ENCODE measurements around the gene CILP2. TPM values are rescaled to one million over a fixed set of nuclear protein-coding genes. Genes with fewer than 3 reads are reported as not detected.

CILP2 gene
- total and polyA plus RNA-seq, 9 of the 15 experiments (the other 6 are each of a cell fraction or from before 2014, with no cell fraction given) = 0.04 to 0.35 (median 0.05) TPM; not detected in 2

DNA sequence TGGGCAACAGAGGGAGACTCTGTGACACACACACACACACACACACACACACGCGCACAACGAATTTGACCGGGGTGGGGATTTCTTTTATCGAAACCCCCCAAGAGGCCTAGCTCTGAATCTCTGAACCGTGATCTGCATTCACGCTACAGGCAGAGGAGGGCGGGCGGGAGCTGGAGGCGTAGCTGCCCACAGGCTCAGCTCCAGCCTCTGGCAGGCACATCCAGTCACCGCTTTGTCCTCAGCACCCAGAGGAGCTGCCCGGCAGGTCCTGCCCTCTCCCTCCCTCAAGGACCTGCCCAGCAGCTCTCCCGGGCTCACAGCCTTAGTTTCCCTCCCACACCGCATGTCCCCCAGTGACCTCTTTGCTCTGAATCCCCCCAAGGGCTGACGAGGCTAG lies 20.0 kb downstream of the CILP2 start:
- Histone ChIP-seq H3K79me2 (ENCODE audit: control insufficient read depth, insufficient read depth, low read length) (no peaks in the 10 kb centered on the region), H3K4me2 (ENCODE audit: insufficient read depth, low read length) (no peak overlapping the region), H3K9ac (ENCODE audit: insufficient read depth in 1 of 2, low read depth in 2 of 2, low read length in 2 of 2) (peak overlapping the region in 1 of 2 experiments; percentile 45; a peak in 1 of 4 replicates), H4K20me1 (replicated peaks; ENCODE audit: control insufficient read depth, insufficient read depth, low read length) (peaks cover 7% of the 10 kb centered on the region; the same call in 1 of the 2 replicates), H3K4me3 (no peak overlapping the region), H3K4me1 (replicated peaks in 1 of 2; ENCODE audit: control insufficient read depth in 2 of 2, insufficient read depth in 2 of 2, low read length in 2 of 2) (peaks cover 0 to 19% of the 10 kb centered on the region in 2 experiments; a peak in 2 of 5 replicates), H3K9me1 (ENCODE audit: control insufficient read depth, insufficient read depth, low read length) (no peaks in the 10 kb centered on the region), H3K27ac (ENCODE audit: extremely low read depth, low read depth, low read length) (no peak overlapping the region), H3K9me3 (replicated peaks; ENCODE audit: control insufficient read depth, insufficient read depth, low read depth, low read length) (no peaks in the 10 kb centered on the region), H2AFZ (ENCODE audit: low read depth, low read length) (no peak overlapping the region), H3K36me3 (ENCODE audit: control insufficient read depth, insufficient read depth, low read length) (no peaks in the 10 kb centered on the region), H3K27me3 (ENCODE audit: control insufficient read depth in 2 of 2, insufficient read depth in 2 of 2, low read length in 2 of 2) (peaks cover 0 to 21% of the 10 kb centered on the region in 2 experiments; a peak in 3 of 5 replicates)
- ChIA-PET CTCF (ENCODE audit: low intra/inter-chr PET ratio) (no interaction called here), POLR2A (interaction anchor here (0.9 to 1.1 kb wide), 2 partner anchors 9 to 10 kb away, joined by 3 to 4 read pairs; no protein-coding TSS in a partner anchor)
- intact Hi-C loops (cut with micrococcal nuclease) = no loop called here
- 11% methylated on average over 11 of the region's 15 CpGs for WGBS (ENCODE audit: insufficient coverage, low coverage, missing lambda C conversion rate)
- ATAC-seq (no peak), FAIRE-seq (no peak), DNase-seq (ENCODE audit: extremely low read depth in 1 of 4, low spot score in 3 of 4) (no peak)
- BruUV-seq (replicated peaks) = no TSS peak
- in situ Hi-C loops (cut with MboI) = loop anchor here (10.0 kb wide), 1 partner anchor 397 kb away; no protein-coding TSS in a partner anchor
- TF ChIP-seq ATF3 (IDR thresholded peaks at IDR 0.05) (no peak), ATF3 (CRISPR knock-in tag; conservative IDR thresholded peaks at IDR 0.05) (no peak), IRF2 (CRISPR knock-in tag; IDR thresholded peaks at IDR 0.05) (no peak), TFE3 (CRISPR knock-in tag; IDR thresholded peaks at IDR 0.05) (no peak), RB1 (IDR thresholded peaks at IDR 0.05; ENCODE audit: low read depth) (no peak), ZNF407 (IDR thresholded peaks at IDR 0.05; ENCODE audit: low read depth) (no peak), JUN (IDR thresholded peaks at IDR 0.05; ENCODE audit: borderline replicate concordance, low read depth, low read length) (no peak), JUN (CRISPR knock-in tag; IDR thresholded peaks at IDR 0.05; ENCODE audit: borderline replicate concordance) (no peak), SMARCE1 (IDR thresholded peaks at IDR 0.05) (no peak), CBX8 (IDR thresholded peaks at IDR 0.05; ENCODE audit: borderline replicate concordance, extremely low read depth, low read depth, low read length, poor library complexity, severe bottlenecking) (no peak), CEBPB (tag; IDR thresholded peaks at IDR 0.05) (no peak), ZC3H4 (CRISPR knock-in tag; IDR thresholded peaks at IDR 0.05; ENCODE audit: borderline replicate concordance) (no peak)

All from K562 (cell line).